Measurements from ENCODE around the gene MXI1. TPM values are rescaled to one million over a fixed set of nuclear protein-coding genes. Genes with fewer than 3 reads are reported as not detected.

MXI1 gene
- total and polyA plus RNA-seq, 2 experiments from 2014 or later, result 5.1 to 8.5 TPM

Other genes with a start within 250 kb of the MXI1 start
- 75.1 and 767 TPM in 2 replicates for gene ADD3, start 199.6 kb upstream of the MXI1 start, total RNA-seq (2014; rRNA removed; shearing (Covaris generic))
- gene ADD3, start 199.6 kb upstream of the MXI1 start, polyA plus RNA-seq (2016; fragmentation: Nextera tagmentation; extraction: Ambion mirVana), result 57.0 and 68.5 TPM in 2 replicates
- gene SMNDC1, start 97.3 kb downstream of the MXI1 start, total RNA-seq (2014; rRNA removed; shearing (Covaris generic)), result 28.4 and 29.9 TPM in 2 replicates
- 41.9 and 45.1 TPM in 2 replicates for gene SMNDC1, start 97.3 kb downstream of the MXI1 start, polyA plus RNA-seq (2016; fragmentation: Nextera tagmentation; extraction: Ambion mirVana)

Data from GM23338 (cell line).